AML-193 (cell line): Measurements from ENCODE around the gene UNC5A.

Experiments
- DNase-seq, 2 experiments: peaks; one replicate each; lab custom pipeline; 2025; lab: John Stamatoyannopoulos, UW

The UNC5A gene

GRCh38 chr5:176820937-176821336, 10.6 kb downstream of the UNC5A start:
- DNase-seq, result no peak

- no peak for DNase-seq
These were observed 11.1 kb downstream of the UNC5A start for GRCh38 chr5:176821441-176821840.

DNA sequence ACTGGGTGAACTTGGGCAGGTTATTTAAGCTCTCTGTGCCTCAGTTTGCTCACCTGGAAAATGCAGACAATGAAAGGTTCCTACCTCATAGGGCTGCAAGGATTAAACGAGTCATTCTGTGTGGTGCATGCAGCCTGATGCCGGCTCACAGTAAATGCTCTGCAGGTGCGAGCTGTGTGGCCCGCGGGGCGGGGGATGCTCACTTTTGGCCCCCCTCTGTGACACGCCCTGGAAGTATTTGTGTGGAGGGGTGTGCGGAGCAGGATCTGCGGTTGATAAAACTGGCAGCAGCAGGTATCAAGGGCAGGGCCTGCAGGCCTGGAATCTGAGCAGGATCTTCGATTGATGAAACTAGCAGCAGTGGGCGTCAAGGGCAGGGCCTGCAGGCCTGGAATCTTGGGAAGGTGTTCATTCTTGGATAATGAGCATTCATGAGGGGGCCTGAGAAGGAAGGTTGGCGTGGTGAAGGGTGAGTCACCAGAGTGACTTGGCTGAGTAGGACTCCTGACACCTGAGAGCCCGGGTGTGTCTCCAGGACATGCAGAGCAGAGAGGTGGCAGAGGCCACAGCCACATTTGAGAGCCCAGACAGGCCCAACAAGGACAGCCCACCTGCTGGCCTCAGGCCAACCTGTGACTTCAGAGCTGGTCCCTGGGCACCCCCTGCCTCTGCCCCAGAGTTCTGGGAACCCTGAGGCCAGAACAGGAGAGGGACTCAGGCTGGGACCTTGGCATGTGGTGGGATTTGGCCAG, 11.9 kb downstream of the UNC5A start:
- no peak for DNase-seq

DNA sequence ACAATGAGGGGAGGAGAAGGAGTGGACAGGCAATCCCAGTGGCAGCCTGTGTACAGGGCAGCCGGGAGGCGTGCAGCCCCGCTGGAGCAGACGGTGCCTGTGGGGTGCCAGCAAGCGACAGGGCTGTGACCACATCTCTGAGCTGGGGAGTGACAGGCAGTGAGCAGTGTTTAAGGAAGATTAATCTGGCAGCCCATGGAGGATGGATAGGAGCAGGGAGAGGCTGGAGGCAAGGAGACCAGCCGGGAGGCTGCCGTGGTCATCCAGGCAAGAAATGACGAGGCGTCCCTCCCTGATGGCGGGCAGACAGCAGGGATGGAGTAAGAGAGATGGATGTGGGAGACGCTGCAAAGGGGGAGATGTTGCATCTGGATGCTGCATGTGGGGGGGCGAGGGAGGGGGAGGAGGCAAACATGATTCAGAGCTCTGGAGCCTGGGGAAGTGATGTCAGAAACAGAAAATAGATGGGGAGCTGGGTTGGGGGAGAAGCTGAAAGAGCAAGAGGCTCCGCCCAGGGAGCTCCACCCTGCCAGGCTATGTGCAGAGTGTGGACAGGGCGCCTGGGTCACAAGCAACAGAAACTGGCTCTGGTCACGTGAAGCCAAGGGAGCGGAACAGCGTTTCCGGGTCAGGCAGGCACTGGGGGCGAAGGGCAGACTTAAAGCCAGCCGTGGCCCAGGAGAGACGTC, 12.6 kb downstream of the UNC5A start:
- no peak for DNase-seq

DNA sequence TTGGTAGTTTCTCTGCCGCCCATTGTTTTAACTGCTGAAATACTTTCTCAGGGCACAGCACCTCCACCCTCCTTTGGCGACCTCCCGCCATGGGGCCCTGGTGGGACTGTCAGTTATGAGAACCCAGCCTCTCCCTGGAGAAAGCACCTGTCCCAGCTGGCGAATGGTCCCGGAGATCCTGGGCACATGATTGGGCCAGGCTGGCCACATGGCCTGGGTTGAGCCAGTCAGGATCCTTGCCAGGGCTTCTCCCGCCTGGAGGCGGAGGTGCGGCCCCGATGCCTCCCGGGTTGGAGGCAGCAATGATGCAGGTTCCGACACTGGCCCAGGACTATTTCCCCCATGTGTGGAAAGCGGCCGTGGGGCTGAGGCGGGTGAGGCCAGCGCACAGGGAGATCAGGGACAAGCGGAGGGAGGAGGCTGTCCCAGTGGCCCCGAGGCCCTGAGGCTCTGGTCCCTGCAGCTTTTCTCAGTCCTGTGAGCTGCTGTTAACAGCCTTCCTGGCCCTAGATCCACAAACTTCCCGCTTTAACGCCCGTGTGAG, 13.6 kb downstream of the UNC5A start:
- DNase-seq, result no peak

- no peak for DNase-seq
These were observed 14.2 kb downstream of the UNC5A start for GRCh38 chr5:176824604-176825003.

- no peak for DNase-seq
These were observed 14.9 kb downstream of the UNC5A start for GRCh38 chr5:176825234-176825633.

DNA sequence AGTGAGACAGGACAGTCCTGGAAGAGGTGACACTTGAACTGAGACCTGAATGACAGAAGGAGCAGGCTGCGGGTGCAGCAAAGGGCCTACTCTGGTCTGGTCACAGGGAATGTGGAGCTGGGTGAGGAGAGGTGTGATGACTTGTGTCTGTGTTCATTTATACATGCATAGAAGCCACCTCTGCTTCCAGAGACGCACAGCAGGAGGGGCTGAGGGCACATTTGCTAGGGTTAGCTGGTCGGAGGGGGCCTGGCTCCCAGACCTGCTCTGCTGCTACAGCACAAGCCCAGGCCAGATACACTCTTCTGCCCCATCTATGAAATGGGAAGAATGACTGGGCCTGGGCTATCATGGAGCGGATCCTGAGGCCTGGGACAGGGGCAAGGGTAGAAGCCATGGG, 15.6 kb downstream of the UNC5A start:
- no peak for DNase-seq

- no peak for DNase-seq
These were observed 17.5 kb downstream of the UNC5A start for GRCh38 chr5:176827736-176828414.

DNA sequence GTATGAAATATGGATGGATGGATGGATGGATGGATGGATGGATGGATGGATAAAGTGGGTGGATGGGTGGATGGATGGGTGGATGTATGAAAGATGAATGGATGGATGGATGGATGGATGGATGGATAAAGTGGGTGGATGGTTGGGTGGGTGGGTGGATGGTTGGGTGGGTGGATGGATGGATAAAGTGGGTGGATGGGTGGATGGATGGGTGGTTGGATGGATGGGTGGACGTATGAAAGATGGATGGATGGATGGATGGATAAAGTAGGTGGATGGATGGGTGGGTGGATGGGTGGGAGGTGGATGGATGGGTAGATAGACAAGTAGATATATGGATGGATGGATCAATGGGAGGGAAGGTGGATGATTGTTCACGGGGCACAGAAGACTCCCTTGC, 19.0 kb downstream of the UNC5A start:
- no peak for DNase-seq

- DNase-seq, result no peak
These were observed 20.1 kb downstream of the UNC5A start for GRCh38 chr5:176830422-176830994.

GRCh38 chr5:176830995-176831423, 20.6 kb downstream of the UNC5A start:
- no peak for DNase-seq

DNA sequence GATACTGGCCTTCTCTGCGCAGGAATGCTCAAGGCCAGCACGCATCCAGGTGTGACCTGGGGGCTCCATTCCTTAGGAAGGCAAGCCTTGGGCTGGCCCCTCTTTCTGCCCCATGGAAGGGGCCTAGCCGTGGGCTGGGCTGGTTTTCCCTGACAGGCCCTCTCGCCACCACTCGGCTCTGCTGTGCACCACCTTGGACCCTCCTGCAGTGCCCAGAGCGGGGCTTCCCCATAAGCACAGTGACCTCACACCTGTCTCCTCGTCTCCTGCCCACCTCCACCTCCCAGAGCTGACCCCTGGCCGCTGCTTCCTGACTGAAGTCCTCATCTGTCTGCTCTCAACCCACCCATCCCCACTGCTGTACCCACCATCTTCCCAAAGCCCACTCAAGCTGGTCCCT, 21.1 kb downstream of the UNC5A start:
- DNase-seq, result no peak

DNA sequence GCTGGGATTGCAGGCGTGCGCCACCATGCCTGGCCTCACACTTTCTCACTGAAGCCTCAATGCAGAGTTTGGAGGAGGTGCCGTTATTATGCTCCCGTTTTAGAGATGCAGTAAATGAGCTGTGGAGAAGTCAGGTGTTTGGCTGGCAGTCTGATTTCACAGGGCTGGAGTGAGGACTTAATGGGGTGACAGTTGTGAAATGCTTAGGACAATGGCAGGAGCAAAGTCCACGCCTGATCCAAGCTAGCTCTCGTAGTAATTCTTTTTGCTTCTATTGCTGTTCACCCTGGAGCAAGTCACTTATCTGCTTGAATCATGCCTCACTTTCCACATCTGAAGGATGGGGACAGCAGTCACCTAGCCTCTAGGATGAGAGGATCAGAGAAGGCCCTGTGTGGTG, 21.8 kb downstream of the UNC5A start:
- no peak for DNase-seq

GRCh38 chr5:176833286-176833685, 22.9 kb downstream of the UNC5A start:
- no peak for DNase-seq

- DNase-seq, result no peak
These were observed 25.6 kb downstream of the UNC5A start for GRCh38 chr5:176835918-176836317.

DNA sequence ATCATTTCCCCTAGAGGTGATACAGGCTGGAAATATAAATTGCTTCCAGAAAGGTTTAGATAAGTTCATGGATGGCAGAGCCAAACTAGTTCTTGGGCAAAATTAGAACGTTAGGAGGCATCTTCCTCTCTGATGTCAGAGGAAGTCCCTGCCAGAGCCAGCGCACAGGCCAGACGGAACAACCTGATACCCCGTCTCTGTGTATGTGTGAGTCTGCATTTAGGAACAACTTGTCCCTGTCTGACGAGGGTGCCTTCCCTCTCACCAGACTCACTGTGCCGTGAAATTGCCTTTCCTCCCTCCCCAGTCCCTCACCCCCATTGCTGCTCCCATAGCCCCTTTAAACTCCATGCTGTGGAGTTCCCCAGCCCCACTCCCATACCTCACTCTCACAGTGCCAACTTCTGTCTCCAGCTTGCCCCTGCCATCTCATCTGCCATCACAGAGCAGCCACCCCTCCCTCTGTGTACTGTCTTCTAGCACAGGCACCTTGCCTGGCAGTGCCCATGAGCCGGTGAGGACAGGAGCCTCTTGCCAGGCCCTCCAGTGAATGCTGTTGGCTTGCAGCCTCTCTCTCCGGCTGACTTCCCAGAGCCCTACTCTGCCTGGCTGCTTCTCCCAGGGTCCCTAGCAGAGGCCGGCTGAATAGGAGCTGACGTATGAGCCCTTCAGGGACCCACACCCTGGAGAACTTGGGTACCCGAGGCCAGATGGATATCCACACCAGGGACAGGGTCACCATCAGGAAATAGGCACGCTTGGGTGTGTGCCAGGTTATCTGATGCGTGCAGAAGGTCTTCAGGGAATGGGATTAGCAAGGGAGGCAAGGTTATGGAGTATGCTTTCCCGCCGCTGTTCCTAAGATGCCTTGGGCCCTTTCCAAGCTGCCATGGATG, 26.7 kb downstream of the UNC5A start:
- DNase-seq, result no peak

DNA sequence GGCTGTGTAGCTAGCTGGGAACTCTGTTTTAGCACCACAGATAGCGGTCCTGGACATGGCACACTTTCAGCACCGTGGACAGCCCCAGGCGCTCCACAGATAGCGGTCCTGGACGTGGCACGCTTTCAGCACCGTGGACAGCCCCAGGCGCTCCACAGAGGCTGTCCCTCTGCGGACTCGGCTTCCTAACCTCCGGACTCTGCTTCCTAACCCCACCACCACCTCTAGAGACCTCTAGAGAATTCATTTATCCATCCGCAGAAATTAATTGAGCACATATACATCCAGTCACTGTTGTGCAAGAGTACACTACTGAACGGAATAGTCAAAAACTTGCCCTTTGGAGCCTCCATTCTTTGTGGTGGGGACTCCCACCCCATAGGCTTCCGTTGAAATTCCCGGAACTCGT, 27.4 kb downstream of the UNC5A start:
- peak; percentile 14 to 57 for DNase-seq

GRCh38 chr5:176843673-176844072, 33.3 kb downstream of the UNC5A start:
- DNase-seq, result no peak

DNA sequence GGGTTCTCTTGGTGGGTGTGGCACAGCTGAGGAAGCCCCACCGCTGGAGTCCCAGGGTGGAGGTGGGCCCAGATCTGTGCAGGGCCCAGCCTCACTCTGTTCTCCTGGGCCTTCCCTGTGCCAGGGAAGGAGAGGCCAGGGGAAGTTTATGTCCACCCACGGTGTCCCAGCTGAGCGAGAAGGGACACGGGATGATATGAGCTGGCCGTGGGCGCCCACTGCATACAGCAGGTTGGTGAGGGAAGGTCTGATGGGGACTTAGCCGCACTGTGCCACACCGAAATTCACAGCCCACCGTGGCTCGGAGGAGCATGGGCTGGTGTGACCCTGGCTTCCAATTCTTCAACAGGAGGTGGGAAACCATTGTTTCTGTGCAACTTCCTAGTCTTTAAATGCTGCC, 33.9 kb downstream of the UNC5A start:
- no peak for DNase-seq

- DNase-seq, result no peak
These were observed 34.5 kb downstream of the UNC5A start for GRCh38 chr5:176844706-176845391.
